Breast epithelium (tissue), 3 donors: ENCODE data around the gene MYH10.

Experiments used
- POLR2AphosphoS5 ChIP-seq, 3 donors: sonication (generic); formaldehyde crosslinking; IDR thresholded peaks; one replicate each; pipeline ENCODE4 v1.6.1; 2017; ENCODE audit warnings: antibody characterized with exemption in 3 of 3
- TF ChIP-seq, protein P1 (sequence below), 3 donors: fragments of 450-650 bp; IDR thresholded peaks; one replicate each; pipeline ENCODE4 v1.5.1; 2016 to 2017; ENCODE audit warnings: antibody characterized with exemption in 3 of 3, mild to moderate bottlenecking in 3 of 3, moderate library complexity in 3 of 3

DNA sequence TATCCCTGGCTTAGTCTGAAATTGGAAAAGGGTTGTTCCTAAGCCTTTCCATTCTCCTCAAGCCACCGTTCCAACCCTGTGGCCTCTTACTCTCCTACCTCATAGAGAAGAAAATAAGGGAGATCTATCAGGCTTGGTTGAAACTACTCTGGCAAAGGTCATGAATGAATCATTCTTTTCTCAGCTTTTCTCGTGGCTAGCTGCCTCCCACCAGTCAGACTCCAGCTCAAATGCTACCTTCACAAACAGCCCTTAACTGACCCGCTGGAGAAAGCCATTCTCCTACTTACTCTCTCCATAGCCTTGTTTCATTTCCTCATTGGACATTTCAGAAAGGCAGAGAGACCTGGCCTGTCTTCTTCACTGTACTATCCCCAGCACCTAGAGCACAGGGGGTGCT, 8.9 kb downstream of the MYH10 start:
- TF ChIP-seq, protein P1, sequence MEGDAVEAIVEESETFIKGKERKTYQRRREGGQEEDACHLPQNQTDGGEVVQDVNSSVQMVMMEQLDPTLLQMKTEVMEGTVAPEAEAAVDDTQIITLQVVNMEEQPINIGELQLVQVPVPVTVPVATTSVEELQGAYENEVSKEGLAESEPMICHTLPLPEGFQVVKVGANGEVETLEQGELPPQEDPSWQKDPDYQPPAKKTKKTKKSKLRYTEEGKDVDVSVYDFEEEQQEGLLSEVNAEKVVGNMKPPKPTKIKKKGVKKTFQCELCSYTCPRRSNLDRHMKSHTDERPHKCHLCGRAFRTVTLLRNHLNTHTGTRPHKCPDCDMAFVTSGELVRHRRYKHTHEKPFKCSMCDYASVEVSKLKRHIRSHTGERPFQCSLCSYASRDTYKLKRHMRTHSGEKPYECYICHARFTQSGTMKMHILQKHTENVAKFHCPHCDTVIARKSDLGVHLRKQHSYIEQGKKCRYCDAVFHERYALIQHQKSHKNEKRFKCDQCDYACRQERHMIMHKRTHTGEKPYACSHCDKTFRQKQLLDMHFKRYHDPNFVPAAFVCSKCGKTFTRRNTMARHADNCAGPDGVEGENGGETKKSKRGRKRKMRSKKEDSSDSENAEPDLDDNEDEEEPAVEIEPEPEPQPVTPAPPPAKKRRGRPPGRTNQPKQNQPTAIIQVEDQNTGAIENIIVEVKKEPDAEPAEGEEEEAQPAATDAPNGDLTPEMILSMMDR (IDR thresholded peaks at IDR 0.05) = no peak
- TF ChIP-seq POLR2AphosphoS5 (IDR thresholded peaks at IDR 0.05) = no peak
